Left cardiac atrium (tissue), 4 donors: ENCODE data around the gene MICAL2. TPM values are rescaled to one million over a fixed set of nuclear protein-coding genes. Genes with fewer than 3 reads are reported as not detected.
A peak's percentile ranks its signal among the peaks of the same experiment; 100 is the strongest.

Experiments used
- ATAC-seq, 2 donors: fragments of 200-7000 bp; cut with Tn5 transposase; one replicate each; pipeline ENCODE4 v1.9.1; 2020; ENCODE audit warnings: mild to moderate bottlenecking in 2 of 2, moderate library complexity in 2 of 2
- DNase-seq: peaks from one replicate; pipeline ENCODE4 v3.0.0-alpha.2; 2020
- intact Hi-C, 2 donors: fragments of 100-400 bp; cut with DNase I; formaldehyde crosslinking; loops; one replicate each; pipeline versions ENCODE4 v1.14.1 to v1.15.1; 2022 to 2023
- total RNA-seq, 2 donors: library from RNA; stranded (reverse); fragmentation: NEBNext Ultra II Directional; extraction: Animal tissue kit (Norgen Biotek cat#: 25700); gene quantifications; one replicate each; pipeline ENCODE4 v1.2.1, GENCODE V29; 2021
- donor health status: DM: no; HTN: yes; CAD: no.
- donor health status: DM: no; HTN: yes; CAD: no; lungs with severe emphysema.
- donor health status: DM: yes; HTN: yes; CAD: no.
- donor health status: Dilated cardiomyopathy.

MICAL2 gene
- total RNA-seq, 2 donors from 2014 or later: 74.5 to 128 TPM

DNA sequence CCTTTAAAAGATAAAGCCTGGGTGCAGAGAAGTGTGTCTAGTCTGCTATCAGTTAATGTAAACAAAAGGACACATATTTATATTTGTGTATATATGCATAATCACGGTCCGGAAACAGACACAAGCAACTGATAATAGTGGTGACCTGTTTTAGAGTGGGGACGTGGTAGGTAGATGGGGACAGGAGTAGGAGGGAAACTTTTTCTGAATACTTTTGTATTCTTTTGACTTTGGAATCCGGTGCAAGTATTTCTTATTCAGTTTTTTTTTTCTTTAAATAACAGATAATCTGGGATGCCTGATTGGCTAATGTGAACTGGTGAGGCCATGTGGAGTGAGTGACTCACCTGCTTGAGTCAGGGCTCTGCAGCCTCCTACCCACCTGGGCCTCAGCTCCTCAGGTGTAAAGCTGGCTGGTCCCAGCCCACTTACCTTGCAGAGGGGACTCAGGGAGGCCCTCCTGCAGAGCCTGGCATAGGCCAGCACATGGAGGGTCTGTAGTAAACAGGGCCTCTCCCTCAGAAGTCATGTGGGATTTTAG, 15.3 kb downstream of the MICAL2 start:
- ATAC-seq (peak in 1 of 2 donors; percentile 42), DNase-seq (no peak)
- intact Hi-C loops: no loop called here

DNA sequence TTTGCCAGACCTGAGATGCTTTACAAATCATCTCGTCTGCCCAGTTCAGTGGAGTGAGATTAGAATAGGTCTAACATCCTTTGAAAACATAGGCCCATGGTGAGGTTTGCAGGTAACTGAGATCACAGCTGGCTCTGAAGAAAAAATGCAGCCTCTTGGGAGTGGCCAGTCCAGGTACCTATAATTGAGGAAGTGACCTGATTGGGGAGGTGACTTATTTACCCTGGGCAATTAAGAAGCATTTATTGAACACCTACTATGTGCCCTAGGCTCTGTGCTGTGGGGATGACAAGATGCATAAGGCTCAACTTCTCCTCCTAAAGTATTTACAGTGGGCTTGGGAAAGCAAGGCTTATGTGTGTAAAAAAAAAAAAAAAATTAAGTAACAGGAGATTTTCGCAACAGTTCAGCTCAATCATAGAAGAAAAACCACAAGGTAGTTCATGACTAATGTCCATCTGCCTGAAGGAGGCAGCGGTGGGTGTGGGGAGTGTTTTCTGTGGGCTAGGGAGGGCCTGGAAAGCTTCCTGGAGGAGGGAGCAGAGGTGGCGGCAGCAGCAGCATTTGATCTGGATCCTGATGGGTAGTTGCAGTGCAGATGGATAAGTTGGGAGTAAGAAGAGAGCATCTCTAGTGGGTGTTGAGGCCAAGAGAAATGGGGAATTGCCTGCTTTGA, 16.1 kb downstream of the MICAL2 start:
- DNase-seq: no peak
- intact Hi-C loops: no loop called here
- peak in 1 of 2 donors; percentile 64 for ATAC-seq

DNA sequence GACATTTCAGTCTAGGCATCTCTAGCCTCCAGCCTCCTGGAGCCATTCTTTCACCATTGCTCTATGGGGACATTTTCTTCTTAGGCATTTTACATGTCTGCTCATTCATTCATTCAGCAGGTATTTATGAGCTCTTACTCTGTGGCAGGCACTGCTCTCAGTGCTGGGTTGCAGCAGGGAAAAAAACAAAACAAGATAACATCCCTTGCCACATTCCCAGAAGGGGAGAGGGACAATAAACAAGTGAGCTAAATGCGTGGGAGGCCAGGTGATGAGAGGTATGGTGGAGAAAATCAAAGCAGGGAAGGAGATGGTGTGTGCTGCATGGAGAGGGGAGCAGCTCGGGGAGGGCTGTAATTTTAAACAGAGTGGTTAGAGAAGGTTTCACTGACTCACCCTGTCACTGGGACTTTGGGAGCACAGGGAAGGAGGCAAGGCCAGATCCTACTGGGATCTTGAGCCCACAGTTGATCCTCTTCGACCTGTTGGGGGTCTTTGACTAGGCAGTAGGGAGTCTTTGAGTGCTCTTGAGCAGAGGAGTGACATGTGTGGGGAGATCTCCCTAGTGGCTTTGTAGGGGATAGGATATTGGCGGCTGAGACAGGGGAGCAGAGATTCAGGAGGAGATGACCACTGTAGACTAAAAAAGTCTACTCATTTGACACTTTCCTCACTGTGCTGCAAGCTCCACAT, 17.0 kb downstream of the MICAL2 start:
- no peak for ATAC-seq
- intact Hi-C loops: no loop called here

DNA sequence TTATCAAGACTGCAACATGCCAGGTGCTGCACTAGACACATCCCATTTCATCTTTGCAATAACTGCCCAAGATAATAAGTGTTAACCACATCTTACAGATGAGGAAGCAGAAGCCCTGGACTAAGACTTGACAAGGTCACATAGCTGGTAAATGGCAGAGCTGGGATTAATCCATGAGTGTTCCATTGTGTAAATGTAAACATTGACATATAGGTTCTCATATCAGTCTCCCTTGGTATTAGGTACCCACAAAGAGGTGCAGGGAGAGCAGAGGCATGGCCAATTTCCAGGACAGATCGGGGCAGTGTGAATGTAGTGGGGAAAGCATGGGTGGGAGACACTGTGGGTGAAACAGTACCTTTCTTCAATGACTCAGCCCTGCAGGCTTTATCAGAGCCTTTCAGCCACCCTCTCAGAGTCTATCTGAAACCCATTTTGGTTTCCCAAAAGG, 17.9 kb downstream of the MICAL2 start:
- intact Hi-C loops: no loop called here
- DNase-seq (no peak), ATAC-seq (no peak)

More for the DNA sequence above, 17.0 kb downstream of the MICAL2 start:
- DNase-seq: no peak

DNA sequence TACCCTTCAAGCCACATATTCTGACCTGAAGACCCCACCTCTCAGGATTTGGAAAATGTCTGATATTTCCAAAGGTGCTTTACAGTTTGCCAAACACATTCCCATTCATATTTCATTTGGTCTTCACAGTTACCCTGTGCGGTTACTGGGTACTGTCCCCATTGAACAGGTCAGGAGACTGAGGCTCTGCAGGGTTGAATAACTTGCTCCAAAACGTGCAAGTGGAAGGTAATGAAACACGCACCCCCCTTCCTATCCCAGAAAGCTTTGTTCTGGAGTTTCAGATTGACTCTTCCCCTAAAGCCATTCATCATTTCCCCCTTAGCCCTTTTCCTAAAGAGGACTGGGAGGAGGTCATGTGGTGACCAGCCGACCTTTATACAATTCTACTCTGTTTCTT, 18.8 kb downstream of the MICAL2 start:
- intact Hi-C loops: no loop called here
- DNase-seq: no peak
- no peak for ATAC-seq

DNA sequence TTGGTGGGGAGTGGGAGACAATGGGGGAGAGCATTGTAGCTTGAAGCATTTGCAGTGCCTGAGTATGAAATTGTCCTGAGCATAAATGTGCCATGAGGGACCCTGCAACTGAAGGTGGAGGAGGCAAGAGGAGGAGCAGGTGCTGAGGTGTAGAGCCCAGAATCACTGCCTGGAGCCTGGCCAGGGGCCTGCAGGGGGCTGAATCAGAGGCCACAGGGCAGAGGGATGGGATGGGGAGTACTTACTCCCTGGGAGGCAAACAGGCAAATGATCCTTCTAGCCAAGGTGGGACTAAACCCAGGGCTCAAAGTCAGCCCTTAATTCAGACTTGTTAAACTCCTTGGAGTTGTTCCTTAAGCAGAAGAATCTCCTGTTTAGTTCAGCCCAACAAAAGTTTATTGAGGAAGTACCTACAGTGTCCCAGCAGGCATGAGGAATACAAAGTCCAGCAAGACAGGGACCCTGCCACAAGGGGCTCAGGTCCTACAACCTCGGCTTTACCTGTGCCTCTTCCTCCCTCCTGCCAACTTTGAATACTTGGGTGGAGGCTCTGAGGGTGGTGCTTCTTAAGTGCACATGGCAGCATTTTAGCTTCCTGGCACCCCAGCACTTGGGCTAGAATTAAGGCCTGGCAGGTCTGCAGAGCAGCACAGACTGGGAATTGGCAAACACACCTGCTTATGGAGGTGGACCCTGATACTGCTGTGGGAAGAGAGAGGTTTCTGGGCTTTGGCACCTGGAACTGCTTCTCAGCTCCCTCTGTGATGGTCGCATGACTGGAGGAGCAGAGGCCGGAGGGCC, 20.0 kb downstream of the MICAL2 start:
- DNase-seq (no peak), ATAC-seq (no peak)
- intact Hi-C loops: no loop called here

DNA sequence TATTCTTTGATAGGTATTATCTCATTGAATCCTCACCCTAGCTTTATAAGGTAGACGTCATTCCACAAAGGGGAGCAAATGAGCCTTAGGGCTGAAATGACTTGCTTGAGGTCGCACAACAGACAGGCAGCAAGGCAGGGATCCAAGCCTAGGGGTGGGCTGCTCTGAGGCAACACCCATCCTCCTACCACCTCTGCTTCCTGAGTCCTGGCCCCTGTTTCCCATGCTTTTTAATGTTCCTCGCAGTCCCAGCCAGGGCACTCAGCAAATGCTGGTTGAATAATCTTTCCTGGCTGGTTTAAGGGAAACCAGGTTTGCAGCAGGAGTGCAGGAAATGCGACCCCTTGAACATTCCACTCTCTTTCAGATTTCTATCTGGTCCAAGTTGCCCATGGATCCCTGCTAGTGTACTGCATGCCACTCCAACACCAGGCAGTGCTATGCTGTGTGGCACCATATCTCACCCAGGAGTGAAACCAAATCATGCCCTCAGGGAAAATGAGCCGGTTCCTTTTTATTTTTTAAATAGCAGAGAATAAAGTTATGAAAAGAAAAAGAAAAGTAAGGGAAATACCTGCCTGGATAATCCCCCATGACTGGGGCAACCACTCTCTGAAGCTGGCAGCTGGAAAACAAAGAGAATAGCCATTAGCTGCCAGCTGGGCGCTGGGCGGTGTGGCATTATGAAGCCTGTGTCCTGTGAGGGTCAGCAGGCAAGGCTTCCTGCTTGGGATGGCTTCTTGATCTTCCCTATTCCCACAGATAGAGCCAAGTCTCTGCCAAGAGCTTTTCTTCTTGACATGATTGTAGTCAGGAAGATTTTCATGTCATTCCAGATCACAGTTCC, 21.8 kb downstream of the MICAL2 start:
- ATAC-seq (no peak), DNase-seq (no peak)
- intact Hi-C loops: no loop called here

DNA sequence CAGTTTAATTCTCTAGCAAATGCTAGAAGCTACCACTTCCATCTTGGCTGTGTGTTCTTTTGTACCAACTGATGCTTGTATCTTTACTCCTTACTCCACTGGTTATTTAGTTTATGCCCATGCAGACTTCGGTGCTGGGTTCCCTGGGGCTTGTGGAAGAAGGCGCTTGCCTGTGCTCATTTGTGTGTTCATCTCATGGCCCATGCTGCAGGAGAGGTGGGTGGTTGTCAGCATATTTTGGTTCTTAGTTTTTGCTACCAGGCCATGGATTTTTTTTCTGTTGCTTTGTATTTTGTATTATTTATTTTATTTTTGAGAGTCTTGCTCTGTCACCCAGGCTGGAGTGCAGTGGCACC, 22.4 kb downstream of the MICAL2 start:
- DNase-seq: no peak
- no peak for ATAC-seq
- intact Hi-C loops: no loop called here

DNA sequence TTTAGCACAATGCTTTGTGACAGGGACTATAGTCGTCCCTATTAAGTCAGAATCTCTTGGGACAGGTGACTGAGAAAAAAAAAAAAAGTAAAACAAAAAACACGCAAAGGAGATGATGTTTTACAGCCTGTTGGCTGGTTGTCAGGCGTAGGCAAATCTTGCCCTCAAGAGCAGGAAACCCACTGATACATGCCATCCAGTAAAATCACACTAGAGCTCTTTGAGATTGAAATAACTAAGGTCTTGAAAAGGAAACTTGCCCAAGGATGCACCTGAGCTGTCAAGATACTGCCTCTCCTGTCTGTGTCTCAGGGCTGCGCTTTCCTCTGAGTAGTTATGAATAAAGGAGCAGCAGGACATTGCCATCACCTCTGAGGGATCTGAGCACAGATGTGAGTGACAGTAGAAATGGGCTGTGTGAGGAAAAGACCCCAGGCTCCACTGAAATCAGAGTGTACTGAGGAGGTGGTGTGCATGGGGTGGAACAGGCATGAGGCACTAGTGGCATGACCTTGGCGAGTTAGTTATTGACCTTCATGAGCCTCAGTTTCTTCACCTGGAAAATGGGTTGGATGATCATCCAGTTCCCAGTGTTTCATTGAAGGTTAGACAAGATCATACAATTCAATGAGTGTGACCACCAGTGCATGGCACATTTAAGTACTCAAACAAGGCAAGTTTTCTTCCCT, 23.3 kb downstream of the MICAL2 start:
- ATAC-seq: no peak

DNA sequence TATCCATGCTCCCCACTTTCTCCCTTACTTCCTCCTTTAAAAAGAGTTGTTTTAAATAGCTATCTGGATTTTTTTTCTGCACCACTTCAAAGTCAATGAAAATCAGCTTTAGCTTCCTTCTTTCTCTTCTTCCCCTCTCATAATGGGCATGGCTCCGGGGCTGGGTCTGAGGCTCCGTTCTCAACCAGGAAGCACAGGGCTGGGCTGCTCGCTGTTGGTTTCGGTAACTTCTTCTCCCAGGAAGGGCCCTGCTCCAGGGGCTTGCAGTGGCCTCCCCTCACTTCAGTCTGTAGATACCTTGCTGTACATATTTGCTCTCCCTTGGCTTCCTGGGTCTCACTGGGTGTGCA, 23.8 kb downstream of the MICAL2 start:
- ATAC-seq (no peak), DNase-seq (no peak)
- intact Hi-C loops: no loop called here

More for the DNA sequence above, 23.3 kb downstream of the MICAL2 start:
- no peak for DNase-seq
- intact Hi-C loops: no loop called here

DNA sequence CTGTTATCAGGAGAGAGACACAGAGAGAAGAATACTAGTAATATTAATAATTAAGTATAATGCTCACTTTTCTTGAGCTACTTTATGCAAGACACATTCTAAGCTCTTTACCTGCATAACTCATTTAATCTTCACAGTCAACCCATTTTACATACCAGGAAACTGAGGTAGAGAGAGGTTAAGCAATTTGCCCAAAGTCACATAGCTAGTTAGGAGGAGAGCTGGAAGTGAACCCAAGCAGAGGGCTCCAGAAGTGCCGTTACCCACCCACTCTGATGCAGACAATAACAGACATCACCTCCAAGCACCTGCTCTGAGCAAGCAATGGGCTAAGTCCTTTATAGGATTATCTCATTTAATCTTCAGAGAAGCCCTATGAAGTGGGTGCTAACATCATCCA, 24.8 kb downstream of the MICAL2 start:
- intact Hi-C loops: no loop called here
- DNase-seq: no peak

DNA sequence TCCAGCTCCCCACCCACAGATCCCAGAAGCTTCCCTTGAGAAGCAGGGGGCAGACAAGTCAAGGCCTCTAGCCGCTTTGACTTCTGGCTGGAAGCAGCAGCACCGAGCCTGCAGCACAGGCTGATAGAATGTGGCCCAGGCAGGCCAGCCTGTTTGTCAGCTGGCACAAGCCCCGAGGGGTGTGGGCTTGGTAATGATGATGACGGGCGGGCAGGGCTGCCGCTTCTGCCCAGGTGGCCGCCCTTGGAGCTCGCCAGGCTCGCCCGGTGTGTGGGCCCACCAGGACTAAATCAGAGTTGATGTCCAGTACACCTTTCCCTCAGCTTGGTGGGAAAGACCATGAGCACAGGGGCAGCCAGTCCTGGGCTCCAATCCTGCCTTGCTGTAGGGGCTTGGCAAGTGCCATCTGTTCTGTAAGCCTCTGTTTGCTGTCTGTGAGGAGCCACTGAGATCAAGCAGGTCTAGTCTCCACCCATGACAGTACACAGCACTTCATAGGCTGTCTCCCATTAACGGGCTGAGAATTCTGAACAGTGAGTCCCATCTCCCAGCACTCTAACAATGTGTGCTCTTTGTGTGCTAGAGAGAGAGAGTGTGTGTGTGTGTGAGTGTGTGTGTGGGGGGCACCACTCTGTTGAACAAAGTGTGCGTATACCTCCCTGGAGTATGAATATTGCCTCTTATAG, 26.8 kb downstream of the MICAL2 start:
- intact Hi-C loops: no loop called here
- no peak for DNase-seq
- ATAC-seq: peak in 1 of 2 donors; percentile 8

More for the DNA sequence above, 24.8 kb downstream of the MICAL2 start:
- ATAC-seq: no peak

DNA sequence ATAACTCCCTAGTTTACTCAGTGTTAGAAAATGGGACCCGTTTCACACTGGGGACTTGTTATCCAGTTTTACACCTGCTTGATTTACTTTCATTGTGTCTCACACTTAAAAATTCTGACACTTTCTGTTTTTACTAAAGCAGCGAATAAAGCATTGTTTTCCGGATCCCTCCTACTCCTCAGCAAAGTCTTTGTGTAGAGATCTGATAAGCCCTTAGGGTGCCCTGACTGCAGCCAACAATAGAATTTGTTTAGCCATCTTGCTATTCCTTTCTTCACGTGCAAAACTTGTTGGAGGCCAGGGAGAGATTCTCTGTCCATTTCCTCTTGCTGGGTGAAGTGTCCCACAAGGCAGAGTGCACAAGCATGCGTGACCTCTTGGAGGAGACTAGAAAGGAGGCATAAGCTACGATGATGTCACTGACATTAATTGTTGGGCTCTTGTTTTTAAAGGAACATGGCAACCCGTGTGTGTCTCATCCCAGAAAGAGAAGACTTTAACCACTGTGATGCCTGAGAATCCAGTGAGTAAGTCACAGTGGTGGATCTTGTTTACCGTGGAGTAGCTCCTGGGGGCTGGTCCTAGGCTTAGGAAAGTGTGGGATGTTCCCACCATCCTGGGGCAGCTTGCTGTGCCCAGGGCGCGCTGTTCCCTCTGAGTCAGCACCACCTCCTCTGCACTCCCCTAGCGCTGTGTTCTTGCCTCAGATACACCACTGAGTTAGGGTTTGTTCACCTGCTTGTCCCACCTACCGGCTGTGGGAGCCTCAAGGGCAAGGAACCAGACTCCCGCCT, 27.7 kb downstream of the MICAL2 start:
- DNase-seq: no peak
- ATAC-seq: peak; percentile 10 to 78
- intact Hi-C loops: no loop called here

DNA sequence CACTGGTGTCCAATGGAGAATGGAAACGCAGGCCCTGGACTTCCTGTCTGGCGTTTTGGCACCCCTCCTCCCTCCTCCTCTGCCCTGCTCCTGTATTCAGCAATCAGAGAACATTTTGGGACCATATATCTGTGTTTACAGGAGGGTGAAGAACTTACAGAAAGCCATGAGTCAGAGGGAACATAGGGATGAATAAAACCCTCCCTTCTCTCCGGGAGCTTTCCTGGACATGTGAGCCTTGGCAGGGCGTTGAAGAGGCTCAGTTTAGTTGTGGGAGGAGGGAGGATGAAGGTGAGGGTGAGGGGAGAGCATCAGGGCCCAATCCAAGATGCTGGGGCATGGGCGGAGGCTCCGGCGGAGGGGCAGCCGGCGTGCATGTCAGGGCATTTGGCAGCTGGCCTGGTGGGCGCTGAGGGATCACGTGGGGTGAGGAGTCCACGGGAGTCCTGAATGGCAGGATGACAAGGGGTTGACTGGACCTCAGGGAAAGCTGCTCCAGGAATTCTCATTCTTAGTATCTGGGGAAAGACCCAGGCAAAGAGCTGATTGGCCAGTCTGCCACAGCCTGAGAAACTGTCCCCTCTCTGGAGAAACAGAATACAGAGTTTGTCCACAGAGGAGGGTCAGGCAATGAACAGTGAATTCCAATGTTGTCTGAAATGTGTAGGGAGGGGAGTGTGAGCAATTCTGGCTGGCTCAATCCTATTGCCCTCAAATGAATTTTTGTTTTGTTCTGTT, 28.9 kb downstream of the MICAL2 start:
- ATAC-seq: peak; percentile 42 to 79
- intact Hi-C loops: no loop called here
- peak; percentile 40 for DNase-seq

DNA sequence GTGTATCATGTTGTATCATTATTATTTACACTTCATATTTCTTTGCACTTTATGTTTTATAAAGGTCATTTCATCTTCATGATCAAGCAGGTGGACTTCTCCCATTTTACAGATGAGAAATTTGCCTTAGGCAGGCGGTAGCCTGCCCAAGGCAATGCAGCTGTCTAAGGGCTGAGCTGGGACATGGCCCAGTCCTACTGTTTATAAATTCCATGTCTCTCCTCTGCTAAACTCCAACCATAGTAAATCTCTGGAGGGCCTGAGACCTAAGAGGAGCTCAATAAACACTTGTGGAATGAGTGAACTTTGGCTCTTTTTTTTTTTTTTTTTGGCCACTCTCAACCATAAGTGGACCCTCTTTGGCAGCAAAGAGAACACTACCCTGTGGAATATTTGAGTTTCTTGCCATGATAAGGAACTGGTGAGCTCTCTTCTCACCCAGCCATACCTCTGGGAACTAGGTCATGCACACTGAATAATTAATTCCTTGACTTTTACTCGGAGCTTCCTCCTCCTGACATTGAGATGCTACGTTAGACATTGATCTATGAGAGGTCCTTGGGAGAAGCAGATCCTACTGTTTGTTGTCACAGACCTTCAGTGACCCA, 29.9 kb downstream of the MICAL2 start:
- intact Hi-C loops: no loop called here
- DNase-seq (no peak), ATAC-seq (no peak)

DNA sequence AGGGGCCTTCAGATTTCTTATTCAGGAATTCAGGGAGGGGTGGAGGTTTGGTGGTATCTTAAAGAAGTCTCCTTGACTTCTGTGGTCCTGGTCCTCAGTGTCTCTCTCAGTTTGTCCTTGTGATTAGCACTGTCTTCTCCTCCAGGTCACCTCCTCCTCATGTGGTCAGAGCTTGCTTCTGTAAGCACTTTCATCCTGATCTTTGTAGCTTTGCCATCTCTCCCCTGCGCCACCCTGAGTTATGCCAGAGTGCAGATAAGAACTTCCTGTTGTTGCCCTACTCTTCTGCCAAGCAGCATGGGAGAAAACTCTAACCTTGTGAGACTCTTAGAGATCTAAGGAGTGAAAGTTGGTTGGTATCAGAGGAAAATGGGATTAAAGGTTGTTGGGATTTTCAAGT, 30.9 kb downstream of the MICAL2 start:
- intact Hi-C loops: no loop called here
- DNase-seq (no peak), ATAC-seq (no peak)
